GM19193 (cell line): ENCODE results near the gene SMAD6.

ENCODE experiments used
- POLR2A ChIP-seq: IDR thresholded peaks from 4 replicates; pipeline ENCODE4 v1.6.1; 2011; ENCODE audit not compliant: insufficient read depth, insufficient read length; ENCODE audit errors: extremely low read depth

Gene SMAD6

DNA sequence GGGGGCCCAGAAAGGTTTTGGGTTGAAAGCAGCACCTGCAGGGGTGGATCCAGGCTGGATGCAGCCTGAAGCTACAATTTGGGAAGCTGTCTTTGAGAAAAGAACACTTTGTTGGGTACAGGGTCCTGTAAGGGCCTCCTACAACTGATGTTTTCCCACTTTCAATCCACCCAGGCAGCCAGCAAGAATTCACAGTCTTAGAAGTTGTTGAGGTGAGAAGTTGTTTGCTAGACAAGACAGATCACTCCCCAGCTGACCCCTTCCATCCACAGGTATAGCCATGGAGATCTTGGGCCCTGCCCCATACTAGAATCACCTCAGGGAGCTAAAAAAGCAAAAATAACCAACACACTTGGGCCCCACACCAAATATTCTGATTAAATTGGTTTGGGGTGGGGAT, 10.3 kb upstream of the SMAD6 start:
- TF ChIP-seq POLR2A: no peak

GRCh38 chr15:66692391-66692790, 9.6 kb upstream of the SMAD6 start:
- TF ChIP-seq POLR2A: no peak

DNA sequence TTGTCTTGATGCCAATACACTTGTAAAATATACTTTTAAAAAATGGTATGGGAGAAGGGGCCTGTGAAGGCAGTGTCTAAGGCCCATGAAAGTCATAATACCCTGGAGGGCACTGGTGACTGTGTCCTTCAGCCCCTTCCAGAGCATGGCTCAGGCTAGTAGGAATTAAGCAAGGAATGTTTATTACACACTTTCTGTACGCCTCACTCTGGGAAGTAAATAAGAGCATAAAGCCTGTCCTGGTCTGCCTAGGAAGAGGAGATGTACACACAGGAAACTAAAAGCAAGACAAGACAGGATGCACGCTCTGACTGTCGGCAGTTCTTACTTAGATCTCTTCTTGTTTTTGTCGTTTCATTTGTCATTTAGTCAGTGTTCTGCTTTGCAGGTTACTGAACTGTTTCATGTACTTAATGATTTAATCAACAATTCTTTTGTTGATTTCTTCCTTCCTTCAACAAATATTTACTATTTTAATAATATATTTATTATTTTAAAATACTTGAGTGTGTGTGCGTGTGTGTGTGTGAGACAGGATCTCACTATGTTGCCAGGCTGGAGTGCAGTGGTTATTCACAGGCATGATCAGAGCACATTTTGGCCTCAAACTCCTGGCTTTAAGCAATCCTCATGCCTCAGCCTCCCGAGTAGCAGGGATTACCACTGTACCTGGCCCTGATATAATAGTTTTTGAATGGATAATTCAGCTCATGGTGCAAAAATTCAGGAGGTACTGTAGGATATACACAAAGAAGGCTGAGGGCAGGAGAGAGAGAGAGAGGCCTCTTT, 9.0 kb upstream of the SMAD6 start:
- no peak for TF ChIP-seq POLR2A

DNA sequence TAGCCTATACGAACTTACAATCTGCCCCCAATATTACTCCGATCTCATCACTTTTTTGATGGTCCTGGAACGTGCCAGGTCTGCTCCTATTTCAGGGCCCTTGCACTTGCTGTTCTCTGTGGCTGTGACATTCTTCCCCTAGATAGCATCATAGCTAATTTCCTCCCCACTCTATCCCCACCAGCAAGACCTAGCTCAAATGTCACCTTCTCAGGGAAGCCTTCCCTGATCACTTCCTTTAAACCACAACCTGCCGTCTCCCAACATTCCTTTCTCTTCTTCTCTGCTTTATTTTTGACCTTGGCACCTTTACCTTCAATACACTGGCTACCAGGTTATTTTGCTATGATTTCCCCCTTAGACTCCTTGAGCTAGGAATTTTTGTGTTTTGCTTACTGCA, 5.3 kb upstream of the SMAD6 start:
- TF ChIP-seq POLR2A: no peak

- TF ChIP-seq POLR2A: no peak
These were observed 3.6 kb upstream of the SMAD6 start for GRCh38 chr15:66698318-66698961.

GRCh38 chr15:66698971-66699370, 3.1 kb upstream of the SMAD6 start:
- no peak for TF ChIP-seq POLR2A

DNA sequence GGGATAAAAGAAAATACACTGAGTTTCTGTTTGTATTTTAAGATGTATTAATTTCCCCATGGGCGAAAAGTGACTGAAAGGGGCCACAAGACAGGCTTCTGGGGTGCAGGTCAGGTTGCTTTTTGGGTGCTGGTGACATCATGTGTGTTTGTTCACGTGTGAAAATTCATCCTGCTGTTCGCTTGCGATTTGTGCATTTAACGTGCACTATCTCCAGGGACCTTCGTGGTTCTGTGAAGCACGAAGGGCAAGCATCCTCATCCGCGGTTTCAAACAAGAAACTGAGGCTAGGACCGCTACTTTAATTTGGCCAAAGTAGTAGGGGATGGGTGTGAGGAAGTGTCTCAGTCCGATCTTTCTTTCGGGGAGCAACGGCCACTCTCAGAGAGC, 1.6 kb upstream of the SMAD6 start:
- TF ChIP-seq POLR2A: no peak

GRCh38 chr15:66700802-66701421, 1.1 kb upstream of the SMAD6 start:
- TF ChIP-seq POLR2A: peak; percentile 18

DNA sequence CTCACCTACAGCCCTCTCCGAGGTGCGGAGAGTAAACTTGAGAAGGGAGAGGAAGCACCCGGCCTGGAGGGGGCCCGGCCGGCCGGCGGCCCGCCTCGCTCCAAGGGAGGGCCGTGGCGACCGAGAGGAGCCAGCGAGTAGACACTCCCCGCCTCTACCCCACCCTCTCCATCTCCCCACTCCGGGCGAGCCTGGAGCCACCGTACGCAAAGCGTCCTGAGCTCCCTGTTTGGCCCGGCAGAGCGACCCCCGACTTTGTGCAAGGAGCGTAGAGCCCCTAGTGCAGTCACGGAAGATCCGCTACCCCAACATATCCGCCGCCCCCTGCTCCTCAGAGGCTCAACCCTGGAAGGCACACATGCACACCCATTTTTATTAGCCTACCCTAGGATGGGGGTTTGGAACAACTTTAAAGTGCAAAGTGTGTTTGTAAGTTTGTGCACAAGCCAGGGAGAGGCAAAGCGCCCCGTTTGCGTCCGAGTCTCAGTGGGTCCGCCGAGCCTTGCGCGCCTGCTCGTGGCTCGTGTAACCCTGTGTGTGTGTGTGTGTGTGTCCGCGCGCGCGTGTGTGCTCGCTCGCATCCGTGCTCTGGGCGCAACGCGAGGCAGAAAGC, 508 bp upstream of the SMAD6 start:
- TF ChIP-seq POLR2A: no peak

DNA sequence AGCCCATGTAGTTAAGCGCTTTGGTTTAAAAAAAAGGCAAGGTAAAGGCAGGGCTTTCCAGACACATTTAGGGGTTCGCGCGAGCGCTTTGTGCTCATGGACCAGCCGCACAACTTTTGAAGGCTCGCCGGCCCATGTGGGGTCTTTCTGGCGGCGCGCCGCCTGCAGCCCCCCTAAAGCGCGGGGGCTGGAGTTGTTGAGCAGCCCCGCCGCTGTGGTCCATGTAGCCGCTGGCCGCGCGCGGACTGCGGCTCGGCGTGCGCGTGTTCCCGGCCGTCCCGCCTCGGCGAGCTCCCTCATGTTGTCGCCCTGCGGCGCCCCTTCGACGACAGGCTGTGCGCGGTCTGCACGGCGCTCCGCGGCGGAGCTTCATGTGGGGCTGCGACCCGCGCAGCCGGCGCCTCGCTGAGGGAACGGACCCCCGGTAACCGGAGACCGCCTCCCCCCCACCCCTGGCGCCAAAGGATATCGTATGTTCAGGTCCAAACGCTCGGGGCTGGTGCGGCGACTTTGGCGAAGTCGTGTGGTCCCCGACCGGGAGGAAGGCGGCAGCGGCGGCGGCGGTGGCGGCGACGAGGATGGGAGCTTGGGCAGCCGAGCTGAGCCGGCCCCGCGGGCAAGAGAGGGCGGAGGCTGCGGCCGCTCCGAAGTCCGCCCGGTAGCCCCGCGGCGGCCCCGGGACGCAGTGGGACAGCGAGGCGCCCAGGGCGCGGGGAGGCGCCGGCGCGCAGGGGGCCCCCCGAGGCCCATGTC, 927 bp downstream of the SMAD6 start:
- no peak for TF ChIP-seq POLR2A

- no peak for TF ChIP-seq POLR2A
These were observed 1.5 kb downstream of the SMAD6 start for GRCh38 chr15:66703540-66703941.

- no peak for TF ChIP-seq POLR2A
These were observed 2.2 kb downstream of the SMAD6 start for GRCh38 chr15:66704019-66704802.

DNA sequence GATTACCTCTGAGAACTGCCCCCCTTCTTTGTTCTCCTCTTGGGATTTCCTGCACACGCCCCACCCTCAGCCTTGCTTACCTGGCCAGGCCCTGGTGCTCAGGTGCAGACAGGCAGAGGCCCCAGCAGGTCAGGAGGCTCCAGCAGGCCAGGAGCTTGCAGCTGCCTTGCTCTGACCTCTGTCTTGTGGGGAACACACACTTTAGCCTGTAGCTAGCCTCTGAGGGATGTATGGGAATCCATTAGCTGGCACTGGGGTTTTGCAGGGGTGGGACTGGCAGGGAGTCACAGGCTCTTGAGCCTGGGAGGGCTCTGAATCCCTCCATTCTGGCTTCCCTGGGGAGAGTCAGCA, 2.7 kb downstream of the SMAD6 start:
- TF ChIP-seq POLR2A: no peak
